ENCODE results near the gene MSI2.

MSI2 gene

GRCh38 chr17:57550016-57550415, 293.7 kb downstream of the MSI2 start:
- no peak for DNase-seq

- peak; percentile 8 for DNase-seq
Measured at GRCh38 chr17:57550668-57551315, 294.5 kb downstream of the MSI2 start.

- DNase-seq, result no peak
Measured at GRCh38 chr17:57551321-57552079, 295.2 kb downstream of the MSI2 start.

- no peak for DNase-seq
Measured at GRCh38 chr17:57552114-57552624, 295.8 kb downstream of the MSI2 start.

GRCh38 chr17:57553526-57553925, 297.2 kb downstream of the MSI2 start:
- no peak for DNase-seq

GRCh38 chr17:57553991-57554825, 297.9 kb downstream of the MSI2 start:
- DNase-seq, result no peak

- no peak for DNase-seq
Measured at GRCh38 chr17:57554826-57555635, 298.7 kb downstream of the MSI2 start.

- no peak for DNase-seq
Measured at GRCh38 chr17:57555636-57556175, 299.4 kb downstream of the MSI2 start.

- no peak for DNase-seq
Measured at GRCh38 chr17:57556320-57556719, 300.0 kb downstream of the MSI2 start.

GRCh38 chr17:57556977-57557376, 300.7 kb downstream of the MSI2 start:
- no peak for DNase-seq

- no peak for DNase-seq
Measured at GRCh38 chr17:57557416-57557815, 301.1 kb downstream of the MSI2 start.

GRCh38 chr17:57557834-57558681, 301.7 kb downstream of the MSI2 start:
- no peak for DNase-seq

- no peak for DNase-seq
Measured at GRCh38 chr17:57559226-57559625, 302.9 kb downstream of the MSI2 start.

- DNase-seq, result no peak
Measured at GRCh38 chr17:57559634-57560318, 303.5 kb downstream of the MSI2 start.

- no peak for DNase-seq
Measured at GRCh38 chr17:57560319-57560705, 304.0 kb downstream of the MSI2 start.

GRCh38 chr17:57561072-57561861, 304.9 kb downstream of the MSI2 start:
- peak; percentile 42 for DNase-seq

GRCh38 chr17:57562184-57562698, 305.9 kb downstream of the MSI2 start:
- no peak for DNase-seq

- DNase-seq, result no peak
Measured at GRCh38 chr17:57563958-57564357, 307.6 kb downstream of the MSI2 start.

GRCh38 chr17:57565176-57565575, 308.9 kb downstream of the MSI2 start:
- peak; percentile 79 for DNase-seq

GRCh38 chr17:57566721-57567120, 310.4 kb downstream of the MSI2 start:
- DNase-seq, result no peak

Data from NCI-H146 (cell line).